IMR-90 (cell line): ENCODE results near the gene SEPTIN5. TPM values are rescaled to one million over a fixed set of nuclear protein-coding genes. Genes with fewer than 3 reads are reported as not detected.

Experiments
- ATAC-seq: fragments of 200-7000 bp; cut with Tn5 transposase; 2 replicates; pipeline ENCODE4 v1.9.1; 2020; ENCODE audit warnings: low read depth, mild to moderate bottlenecking, moderate library complexity
- BruUV-seq: library from RNA; stranded (reverse); fragments of 400-500 nt; replicated peaks from 2 replicates; lab custom pipeline; 2021; lab: Mats Ljungman, UMichigan
- CTCF ChIA-PET: fragments of 300-600 bp; formaldehyde crosslinking; extraction: SDS; loops from one replicate; lab custom pipeline; 2021; ENCODE audit warnings: antibody characterized with exemption; lab: Yijun Ruan, JAX
- POLR2A ChIA-PET: fragments of 300-600 bp; sonication (Branson Sonifier 250); formaldehyde crosslinking; loops from one replicate; lab custom pipeline; 2022; ENCODE audit warnings: antibody characterized with exemption; ENCODE audit not compliant: unreplicated experiment; lab: Charles Lee
- DNase-seq: peaks from one replicate; pipeline ENCODE4 v3.0.0; 2013
- H2AFZ ChIP-seq: replicated peaks from 2 replicates; pipeline ENCODE3; 2013; ENCODE audit warnings: low read length, mild to moderate bottlenecking; ENCODE audit not compliant: poor library complexity
- H2AK5ac ChIP-seq: 2 replicates; pipeline ENCODE4 v1.6.1; 2013; ENCODE audit warnings: low read depth, low read length, inconsistent platforms
- H2AK9ac ChIP-seq: replicated peaks from 2 replicates; pipeline ENCODE3; 2013; ENCODE audit warnings: mild to moderate bottlenecking, low read depth, low read length, moderate library complexity; ENCODE audit not compliant: poor library complexity
- H2BK120ac ChIP-seq: 2 replicates; pipeline ENCODE4 v1.6.1; 2013; ENCODE audit warnings: low read depth, low read length, inconsistent platforms
- H2BK15ac ChIP-seq: 3 replicates; pipeline ENCODE4 v1.6.1; 2013; ENCODE audit warnings: low read depth, low read length, inconsistent platforms
- H2BK20ac ChIP-seq: 2 replicates; pipeline ENCODE4 v1.6.1; 2013; ENCODE audit warnings: low read depth, mild to moderate bottlenecking, inconsistent platforms, low read length, moderate library complexity
- H2BK5ac ChIP-seq: 2 replicates; pipeline ENCODE4 v1.6.1; 2013; ENCODE audit warnings: mild to moderate bottlenecking, low read depth, low read length, inconsistent platforms; ENCODE audit not compliant: poor library complexity, severe bottlenecking
- H3K14ac ChIP-seq: replicated peaks from 2 replicates; pipeline ENCODE4 v1.6.1; 2013; ENCODE audit warnings: low read depth, low read length, inconsistent platforms
- H3K18ac ChIP-seq: 2 replicates; pipeline ENCODE4 v1.6.1; 2013; ENCODE audit warnings: low read depth, low read length, control low read depth
- H3K23ac ChIP-seq: 2 replicates; pipeline ENCODE4 v1.6.1; 2013; ENCODE audit warnings: low read depth, low read length, inconsistent platforms
- H3K27ac ChIP-seq: 2 replicates; pipeline ENCODE4 v1.5.1; 2013; ENCODE audit warnings: mild to moderate bottlenecking, control low read depth, low read length; ENCODE audit not compliant: insufficient read depth
- H3K27me3 ChIP-seq: 2 replicates; pipeline ENCODE4 v1.6.1; 2013; ENCODE audit warnings: low read length; ENCODE audit not compliant: control insufficient read depth, insufficient read depth
- H3K36me3 ChIP-seq: 2 replicates; pipeline ENCODE4 v1.6.1; 2013; ENCODE audit warnings: low read length, mixed read lengths; ENCODE audit not compliant: control insufficient read depth, insufficient read depth
- H3K4ac ChIP-seq: 2 replicates; pipeline ENCODE4 v1.6.1; 2013; ENCODE audit warnings: low read depth, low read length, inconsistent platforms
- H3K4me1 ChIP-seq: 2 replicates; pipeline ENCODE4 v1.6.1; 2013; ENCODE audit warnings: low read length, mixed read lengths; ENCODE audit not compliant: control insufficient read depth, insufficient read depth
- H3K4me2 ChIP-seq: 2 replicates; pipeline ENCODE4 v1.6.1; 2013; ENCODE audit warnings: low read depth, mild to moderate bottlenecking, control low read depth, low read length, moderate library complexity
- H3K4me3 ChIP-seq: 2 replicates; pipeline ENCODE4 v1.5.1; 2013; ENCODE audit warnings: low read depth, mild to moderate bottlenecking, control low read depth, low read length, moderate library complexity; ENCODE audit not compliant: insufficient read depth
- H3K56ac ChIP-seq: 2 replicates; pipeline ENCODE4 v1.6.1; 2013; ENCODE audit warnings: low read length, inconsistent platforms; ENCODE audit not compliant: insufficient read depth; ENCODE audit errors: extremely low read depth
- H3K79me1 ChIP-seq, 2 experiments: 2 replicates each; pipeline ENCODE4 v1.6.1; 2013; ENCODE audit warnings: low read length in 2 of 2, inconsistent platforms in 1 of 2, low read depth in 1 of 2
- H3K9ac ChIP-seq: 2 replicates; pipeline ENCODE4 v1.6.1; 2013; ENCODE audit warnings: low read depth, low read length, control low read depth
- H3K9me1 ChIP-seq: 2 replicates; pipeline ENCODE4 v1.6.1; 2013; ENCODE audit warnings: low read length, inconsistent platforms; ENCODE audit not compliant: insufficient read depth
- H3K9me3 ChIP-seq: 2 replicates; pipeline ENCODE4 v1.6.1; 2013; ENCODE audit warnings: low read length; ENCODE audit not compliant: control insufficient read depth, insufficient read depth
- H4K20me1 ChIP-seq: 2 replicates; pipeline ENCODE4 v1.6.1; 2013; ENCODE audit warnings: low read length, inconsistent platforms; ENCODE audit not compliant: insufficient read depth
- H4K5ac ChIP-seq: 2 replicates; pipeline ENCODE4 v1.6.1; 2013; ENCODE audit warnings: mild to moderate bottlenecking, low read depth, low read length, control low read depth
- H4K8ac ChIP-seq, 2 experiments: 2 replicates each; pipeline ENCODE4 v1.6.1; 2013; ENCODE audit warnings: low read depth in 2 of 2, low read length in 2 of 2, control low read depth in 1 of 2, inconsistent platforms in 1 of 2
- H4K91ac ChIP-seq: 2 replicates; pipeline ENCODE4 v1.6.1; 2013; ENCODE audit warnings: low read depth, low read length, inconsistent platforms; ENCODE audit not compliant: insufficient read depth
- CEBPB ChIP-seq: IDR thresholded peaks from 2 replicates; pipeline ENCODE4 v1.6.1; 2012; ENCODE audit warnings: low read depth, low read length, improper control_type of control experiment
- CHD1 ChIP-seq: IDR thresholded peaks from 2 replicates; pipeline ENCODE4 v1.6.1; 2012; ENCODE audit warnings: low read depth, low read length, improper control_type of control experiment
- MAFK ChIP-seq: IDR thresholded peaks from 2 replicates; pipeline ENCODE4 v1.6.1; 2012; ENCODE audit warnings: low read depth, low read length, improper control_type of control experiment
- RFX5 ChIP-seq: IDR thresholded peaks from 2 replicates; pipeline ENCODE4 v1.8.0; 2012; ENCODE audit warnings: low read depth, mild to moderate bottlenecking, low read length, moderate library complexity
- WGBS, 2 experiments: methylation state at CpG; one replicate each; pipeline versions ENCODE4 v1.1.5 to v1.1.7; 2013; ENCODE audit warnings: missing lambda C conversion rate in 2 of 2; ENCODE audit not compliant: insufficient read length in 1 of 2; ENCODE audit errors: extremely low coverage in 2 of 2; 5-methylcytosine and 5-hydroxymethylcytosine counted together
- dilution Hi-C: fragments of 300-500 bp; cut with HindIII; formaldehyde crosslinking; loops from one replicate; pipeline ENCODE4 v1.14.3; 2018; ENCODE audit warnings: low sequenced_read_pairs; ENCODE audit not compliant: unreplicated experiment
- in situ Hi-C: fragments of 300-500 bp; cut with MboI; formaldehyde crosslinking; loops from 3 replicates; pipeline ENCODE4 v1.14.3; 2019; ENCODE audit warnings: low sequenced_read_pairs, inconsistent platforms, mixed read lengths
- intact Hi-C: fragments of 100-400 bp; cut with micrococcal nuclease; formaldehyde crosslinking; loops from 2 replicates; pipeline ENCODE4 v1.10.0; 2022
- polyA plus RNA-seq, 3 experiments: library from polyadenylated mRNA; depleted of rRNA; stranded (reverse); fragments of >200 nt; gene quantifications; 2 replicates each; pipeline ENCODE4 v1.2.3, GENCODE V29; 2012; ENCODE audit warnings: low replicate concordance in 1 of 3
- total RNA-seq: library from RNA; depleted of rRNA; stranded (reverse); fragments of >200 nt; gene quantifications from 2 replicates; pipeline ENCODE4 v1.2.3, GENCODE V29; 2012

Gene SEPTIN5
- total and polyA plus RNA-seq, 2 of the 4 experiments (the other 2 are of a cell fraction), result 16.8 to 20.7 TPM

- dilution Hi-C loops (no loop called here), in situ Hi-C loops (no loop called here), intact Hi-C loops (no loop called here)
- Histone ChIP-seq H4K20me1 (no peaks in the 10 kb centered on the region), H2AK9ac (no peak overlapping the region), H4K5ac (no peak overlapping the region), H2AFZ (no peak overlapping the region), H3K4ac (no peak overlapping the region), H3K4me2 (no peak overlapping the region), H3K79me1 (no peaks in the 10 kb centered on the region), H3K36me3 (no peaks in the 10 kb centered on the region), H2AK5ac (no peak overlapping the region), H3K23ac (no peak overlapping the region), H3K4me3 (no peak overlapping the region), H2BK20ac (no peak overlapping the region), H3K9me1 (no peaks in the 10 kb centered on the region; the same call in 1 of the 2 replicates), H2BK120ac (no peak overlapping the region), H3K27ac (no peak overlapping the region), H4K8ac (no peak overlapping the region), H3K9me3 (peaks cover 2% of the 10 kb centered on the region; the same call in 1 of the 2 replicates), H3K56ac (no peak overlapping the region), H3K27me3 (peaks cover 30% of the 10 kb centered on the region), H2BK5ac (no peak overlapping the region), H3K9ac (no peak overlapping the region), H3K18ac (no peak overlapping the region), H4K91ac (no peak overlapping the region), H3K4me1 (no peaks in the 10 kb centered on the region; the same call in 1 of the 2 replicates), H3K14ac (no peak overlapping the region), H2BK15ac (no peak overlapping the region)
- ATAC-seq, result no peak
- TF ChIP-seq MAFK, result no peak
- TF ChIP-seq CEBPB, result no peak
- TF ChIP-seq RFX5, result no peak
- TF ChIP-seq CHD1, result no peak
- BruUV-seq, result no TSS peak
- POLR2A ChIA-PET, result no interaction called here
- CTCF ChIA-PET, result interaction anchor here (1.1 kb wide), 1 partner anchor 11 kb away, joined by 5 read pairs; no protein-coding TSS in a partner anchor
- no peak for DNase-seq
- 67% methylated on average over 4 of the region's 15 CpGs; no CpG with 5 or more reads in 1 of the 2 experiments for WGBS, 2 experiments
Measured at GRCh38 chr22:19689408-19689807, 24.9 kb upstream of the SEPTIN5 start.
